Activated T-cell treated with anti-CD3 and anti-CD28 coated beads for 1 hour (primary cell): ENCODE data around the gene CBLN2.

Experiments used
- DNase-seq: peaks from one replicate; pipeline ENCODE4 v3.0.0-alpha.2; 2020; ENCODE audit warnings: low read depth

Gene CBLN2

GRCh38 chr18:72544092-72544886 lies at the start of gene CBLN2:
Gene CBLN2 (minus strand): TSS chr18:72544342. CDS start chr18:72542160, 2,182 bp downstream.
- DNase-seq = no peak

- no peak for DNase-seq
Measured at GRCh38 chr18:72588360-72588759, 44.2 kb upstream of the CBLN2 start.

GRCh38 chr18:72584787-72585186 lies 40.6 kb upstream of the CBLN2 start:
- no peak for DNase-seq

GRCh38 chr18:72581976-72582375 lies 37.8 kb upstream of the CBLN2 start:
- DNase-seq = no peak

GRCh38 chr18:72572896-72573295 lies 28.8 kb upstream of the CBLN2 start:
- DNase-seq = no peak

DNA sequence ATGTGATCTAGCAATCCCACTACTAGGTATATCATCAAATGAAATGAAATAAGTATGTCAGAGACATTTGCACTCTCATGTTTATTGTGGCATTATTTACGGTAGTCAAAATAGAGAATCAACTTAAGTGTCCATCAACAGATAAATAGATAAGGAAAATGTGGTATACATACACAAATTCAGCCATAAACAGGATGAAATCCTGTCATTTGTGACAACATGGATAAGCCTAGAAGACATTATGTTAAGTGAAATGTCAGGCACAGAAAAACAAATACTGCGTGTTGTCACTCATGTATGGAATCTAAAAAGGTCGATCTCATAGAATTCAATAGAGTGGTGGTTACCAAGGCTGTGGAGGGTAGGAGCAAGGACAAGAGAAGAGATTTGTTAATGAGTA lies 22.1 kb upstream of the CBLN2 start:
- DNase-seq = no peak

GRCh38 chr18:72555968-72556367 lies 11.8 kb upstream of the CBLN2 start:
- no peak for DNase-seq

DNA sequence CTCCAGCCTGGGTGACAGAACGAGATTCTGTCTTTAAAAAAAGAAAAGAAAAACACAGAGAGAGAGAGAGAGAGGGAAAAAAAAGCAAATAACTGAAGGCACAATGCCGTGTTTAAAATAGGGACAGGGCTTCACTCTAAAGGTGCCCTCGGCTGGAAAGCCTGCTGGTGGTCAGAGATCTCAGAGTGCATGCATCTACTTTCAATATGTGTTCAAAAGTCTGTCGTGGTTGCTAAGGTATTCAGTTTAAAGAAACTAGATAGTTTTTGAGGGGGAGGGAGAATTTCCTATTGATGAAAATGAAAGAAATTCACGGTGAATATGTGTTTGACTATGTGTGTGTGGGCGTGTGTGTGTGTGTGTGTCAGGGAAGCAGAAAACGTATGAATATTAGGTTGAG lies 11.0 kb upstream of the CBLN2 start:
- no peak for DNase-seq

DNA sequence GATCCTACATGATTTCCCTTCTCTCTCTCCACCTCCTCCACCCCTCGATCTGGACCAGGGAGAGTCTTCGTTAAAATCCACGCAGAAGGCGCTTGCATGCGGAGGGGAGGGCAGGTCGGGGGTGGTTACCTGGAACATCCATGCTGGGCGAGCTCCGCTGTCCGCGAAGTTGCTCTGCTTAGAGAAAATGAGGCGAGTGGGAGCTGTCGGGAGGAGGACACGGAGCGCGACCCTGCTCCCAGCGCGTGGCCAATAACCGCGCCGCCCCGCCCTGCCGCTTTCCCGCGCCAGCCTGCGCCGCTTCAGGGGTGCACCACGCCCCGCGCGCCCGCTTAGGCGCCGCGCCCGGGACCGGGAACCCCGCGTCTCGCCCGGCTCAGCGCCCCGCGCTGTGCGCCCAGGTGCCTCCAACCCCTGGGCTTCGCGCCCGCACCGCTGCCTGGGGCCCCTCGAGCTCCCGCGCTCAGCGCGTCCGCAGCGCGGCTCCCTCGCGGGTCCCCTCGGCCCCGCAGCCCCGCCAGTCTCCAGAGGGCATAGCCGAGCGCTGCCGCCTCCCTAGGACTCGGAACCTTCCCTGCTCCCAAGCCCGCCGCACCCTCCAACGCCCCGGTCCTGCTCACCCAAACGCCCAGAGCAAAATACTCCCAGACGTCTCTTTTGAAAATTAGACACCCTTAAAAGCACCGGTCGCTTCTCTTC lies 636 bp downstream of the CBLN2 start:
- no peak for DNase-seq

GRCh38 chr18:72542984-72543356 lies 1.2 kb downstream of the CBLN2 start:
- DNase-seq = no peak

- DNase-seq = no peak
Measured at GRCh38 chr18:72542342-72542741, 1.8 kb downstream of the CBLN2 start.

GRCh38 chr18:72541871-72542332 lies 2.2 kb downstream of the CBLN2 start:
- DNase-seq = no peak

DNA sequence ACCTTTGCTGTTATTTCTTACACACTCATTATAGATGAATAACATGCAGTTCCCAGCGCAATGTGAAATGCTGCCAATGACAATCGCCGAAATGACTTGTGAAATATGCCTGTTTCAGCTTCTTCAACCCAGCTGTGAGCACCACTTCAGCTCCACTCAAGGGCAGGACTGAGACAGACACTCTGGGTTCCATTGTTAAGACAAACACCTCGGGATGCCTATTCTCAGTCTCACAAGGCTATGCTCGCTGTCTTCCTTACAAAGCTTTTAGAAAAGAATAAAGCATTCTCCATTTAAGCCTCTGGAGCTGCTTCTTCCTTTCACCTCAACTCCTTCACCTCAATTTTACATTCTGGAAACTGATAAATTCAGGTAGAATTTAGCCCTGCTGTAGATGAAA lies 4.2 kb downstream of the CBLN2 start:
- DNase-seq = no peak

GRCh38 chr18:72530622-72531021 lies 13.5 kb downstream of the CBLN2 start:
- no peak for DNase-seq

DNA sequence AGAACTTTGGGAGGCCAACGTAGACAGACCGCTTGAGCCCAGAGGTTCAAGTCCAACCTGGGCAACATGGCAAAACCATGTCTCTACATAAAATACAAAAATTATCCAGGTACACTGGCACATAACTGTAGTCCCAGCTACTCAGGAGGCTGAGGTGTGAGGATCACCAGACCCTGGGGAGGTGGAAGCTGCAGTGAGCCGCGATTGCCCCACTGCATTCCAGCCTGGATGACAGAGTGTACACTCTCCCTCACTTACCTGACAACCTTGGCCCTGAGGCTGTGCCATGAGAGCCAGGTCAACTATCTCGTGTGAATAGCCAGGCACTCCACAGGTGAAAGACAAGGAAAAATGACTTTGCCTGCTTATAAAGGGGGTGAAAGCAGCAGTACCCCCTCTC lies 39.3 kb downstream of the CBLN2 start:
- no peak for DNase-seq

- DNase-seq = no peak
Measured at GRCh38 chr18:72502671-72503431, 41.3 kb downstream of the CBLN2 start.

DNA sequence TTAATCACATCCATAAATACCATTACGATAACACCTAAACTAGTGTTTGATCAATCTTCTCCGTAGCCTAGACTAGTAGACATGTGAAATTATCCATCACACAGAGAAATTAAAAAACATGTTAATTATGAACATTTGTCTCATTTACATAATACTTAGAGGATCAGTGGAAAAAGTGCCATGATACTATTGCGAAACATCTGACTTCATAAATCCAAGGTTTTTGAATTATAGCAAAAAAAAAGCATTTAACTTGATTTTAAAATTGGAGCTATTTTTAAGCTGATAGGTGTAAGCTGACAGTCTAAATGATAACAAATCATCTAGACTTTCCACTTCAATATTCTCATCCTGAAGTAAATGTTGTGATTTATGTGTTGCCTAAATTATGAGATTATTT lies 51.6 kb downstream of the CBLN2 start:
- no peak for DNase-seq
